ENCODE measurements around the gene TNRC18.
A peak's percentile ranks its signal among the peaks of the same experiment; 100 is the strongest.
"Not testable (repeated sequence)": the region's sequence is repeated elsewhere in the genome, so short reads cannot be mapped to it uniquely, and the experiment has no call there.

The TNRC18 gene

GRCh38 chr7:5375925-5376324 lies 47.7 kb downstream of the TNRC18 start:
- DNase-seq (ENCODE audit: low spot score), result no peak

- DNase-seq (ENCODE audit: low spot score), result no peak
Measured at GRCh38 chr7:5374464-5374863, 49.2 kb downstream of the TNRC18 start.

- DNase-seq (ENCODE audit: low spot score), result no peak
Measured at GRCh38 chr7:5373300-5373699, 50.3 kb downstream of the TNRC18 start.

- no peak for DNase-seq (ENCODE audit: low spot score)
Measured at GRCh38 chr7:5370454-5371353, 52.9 kb downstream of the TNRC18 start.

GRCh38 chr7:5367661-5368060 lies 56.0 kb downstream of the TNRC18 start:
- DNase-seq (ENCODE audit: low spot score), result no peak

- DNase-seq (ENCODE audit: low spot score), result peak; percentile 69
Measured at GRCh38 chr7:5365976-5366625, 57.5 kb downstream of the TNRC18 start.

- no peak for DNase-seq (ENCODE audit: low spot score)
Measured at GRCh38 chr7:5363729-5364128, 59.9 kb downstream of the TNRC18 start.

- no peak for DNase-seq (ENCODE audit: low spot score)
Measured at GRCh38 chr7:5362466-5362865, 61.2 kb downstream of the TNRC18 start.

- DNase-seq (ENCODE audit: low spot score), result no peak
Measured at GRCh38 chr7:5361446-5362127, 62.0 kb downstream of the TNRC18 start.

- DNase-seq (ENCODE audit: low spot score), result no peak
Measured at GRCh38 chr7:5360971-5361370, 62.7 kb downstream of the TNRC18 start.

GRCh38 chr7:5360451-5360850 lies 63.2 kb downstream of the TNRC18 start:
- DNase-seq (ENCODE audit: low spot score), result no peak

- DNase-seq (ENCODE audit: low spot score), result not testable (repeated sequence)
Measured at GRCh38 chr7:5360021-5360420, 63.6 kb downstream of the TNRC18 start.

GRCh38 chr7:5359344-5359743 lies 64.3 kb downstream of the TNRC18 start:
- DNase-seq (ENCODE audit: low spot score), result no peak

GRCh38 chr7:5357951-5358350 lies 65.7 kb downstream of the TNRC18 start:
- no peak for DNase-seq (ENCODE audit: low spot score)

- DNase-seq (ENCODE audit: low spot score), result no peak
Measured at GRCh38 chr7:5356751-5357119, 66.9 kb downstream of the TNRC18 start.

- peak; percentile 24 for DNase-seq (ENCODE audit: low spot score)
Measured at GRCh38 chr7:5354460-5355232, 69.0 kb downstream of the TNRC18 start.

GRCh38 chr7:5352440-5353010 lies 71.1 kb downstream of the TNRC18 start:
- DNase-seq (ENCODE audit: low spot score), result no peak

- no peak for DNase-seq (ENCODE audit: low spot score)
Measured at GRCh38 chr7:5351507-5352265, 71.9 kb downstream of the TNRC18 start.

- no peak for DNase-seq (ENCODE audit: low spot score)
Measured at GRCh38 chr7:5350600-5351385, 72.8 kb downstream of the TNRC18 start.

GRCh38 chr7:5350174-5350463 lies 73.5 kb downstream of the TNRC18 start:
- no peak for DNase-seq (ENCODE audit: low spot score)

All from globus pallidus (tissue), 1 donor.